Liver (tissue), 9 donors: ENCODE measurements around the gene DTD1. TPM values are rescaled to one million over a fixed set of nuclear protein-coding genes. Genes with fewer than 3 reads are reported as not detected.

Experiments
- DNase-seq: peaks from one replicate; pipeline ENCODE4 v3.0.0-alpha.2; 2017; ENCODE audit warnings: low spot score
- H3K27ac ChIP-seq, 2 donors: one replicate each; pipeline ENCODE4 v1.7.0; 2013; ENCODE audit warnings: inconsistent platforms in 2 of 2, low read length in 2 of 2, control low read depth in 1 of 2, low read depth in 1 of 2, mild to moderate bottlenecking in 1 of 2
- H3K27me3 ChIP-seq, 4 donors: one replicate each; pipeline versions ENCODE4 v1.6.1 to v1.7.0; 2013; ENCODE audit warnings: low read length in 3 of 4, inconsistent platforms in 1 of 4, mild to moderate bottlenecking in 1 of 4, moderate library complexity in 1 of 4; ENCODE audit not compliant: control insufficient read depth in 4 of 4, insufficient read depth in 4 of 4
- H3K36me3 ChIP-seq, 4 donors: one replicate each; pipeline versions ENCODE4 v1.6.1 to v1.7.0; 2013; ENCODE audit warnings: low read length in 3 of 4, mild to moderate bottlenecking in 3 of 4, low read depth in 1 of 4, moderate library complexity in 1 of 4; ENCODE audit not compliant: control insufficient read depth in 4 of 4, insufficient read depth in 3 of 4
- H3K4me1 ChIP-seq, 4 donors: one replicate each; pipeline versions ENCODE4 v1.6.1 to v1.7.0; 2013; ENCODE audit warnings: low read length in 3 of 4, mild to moderate bottlenecking in 3 of 4, moderate library complexity in 1 of 4; ENCODE audit not compliant: control insufficient read depth in 4 of 4, insufficient read depth in 4 of 4
- H3K4me3 ChIP-seq, 3 donors: one replicate each; pipeline versions ENCODE4 v1.6.1 to v1.7.0; 2013; ENCODE audit warnings: low read length in 3 of 3, control low read depth in 1 of 3, low read depth in 1 of 3, mild to moderate bottlenecking in 1 of 3
- H3K9ac ChIP-seq, 2 donors: one replicate each; pipeline ENCODE4 v1.7.0; 2013; ENCODE audit warnings: low read length in 2 of 2, mild to moderate bottlenecking in 2 of 2, moderate library complexity in 2 of 2, control low read depth in 1 of 2, low read depth in 1 of 2
- H3K9me3 ChIP-seq, 4 donors: one replicate each; pipeline versions ENCODE4 v1.6.1 to v1.7.0; 2013; ENCODE audit warnings: low read length in 3 of 4; ENCODE audit not compliant: control insufficient read depth in 4 of 4
- EGR1 ChIP-seq, 2 donors: IDR thresholded peaks; 2 replicates each; pipeline ENCODE4 v1.6.1; 2016 to 2018; ENCODE audit warnings: antibody characterized with exemption in 2 of 2, low read depth in 2 of 2
- FOXA1 ChIP-seq: IDR thresholded peaks from 2 replicates; pipeline ENCODE4 v1.6.1; 2016; ENCODE audit warnings: antibody characterized with exemption
- FOXA2 ChIP-seq: IDR thresholded peaks from 2 replicates; pipeline ENCODE4 v1.6.1; 2016; ENCODE audit warnings: antibody characterized with exemption
- GABPA ChIP-seq, 2 donors: IDR thresholded peaks in 1 of 2; conservative IDR thresholded peaks in 1 of 2; 2 replicates each; pipeline ENCODE4 v1.6.1; 2016; ENCODE audit warnings: antibody characterized with exemption in 2 of 2, mild to moderate bottlenecking in 1 of 2, moderate library complexity in 1 of 2
- HNF4A ChIP-seq, 2 donors: conservative IDR thresholded peaks; 2 replicates each; pipeline ENCODE4 v1.6.1; 2016; ENCODE audit warnings: antibody characterized with exemption in 2 of 2, mild to moderate bottlenecking in 2 of 2
- HNF4G ChIP-seq: IDR thresholded peaks from 2 replicates; pipeline ENCODE4 v1.6.1; 2016; ENCODE audit warnings: antibody characterized with exemption
- JUND ChIP-seq, 2 donors: IDR thresholded peaks; 2 replicates each; pipeline ENCODE4 v1.6.1; 2016; ENCODE audit warnings: antibody characterized with exemption in 2 of 2
- NR2F2 ChIP-seq: IDR thresholded peaks from 2 replicates; pipeline ENCODE4 v1.6.1; 2016; ENCODE audit warnings: antibody characterized with exemption
- RAD21 ChIP-seq, 2 donors: IDR thresholded peaks; 2 replicates each; pipeline ENCODE4 v1.6.1; 2016; ENCODE audit warnings: antibody characterized with exemption in 2 of 2, mild to moderate bottlenecking in 2 of 2
- RXRA ChIP-seq, 2 donors: IDR thresholded peaks; 2 replicates each; pipeline ENCODE4 v1.6.1; 2017 to 2018; ENCODE audit warnings: antibody characterized with exemption in 2 of 2, mild to moderate bottlenecking in 1 of 2
- TAF1 ChIP-seq: conservative IDR thresholded peaks from 2 replicates; pipeline ENCODE4 v1.6.1; 2016; ENCODE audit warnings: antibody characterized with exemption, mild to moderate bottlenecking
- YY1 ChIP-seq: IDR thresholded peaks from 2 replicates; pipeline ENCODE4 v1.6.1; 2016; ENCODE audit warnings: antibody characterized with exemption, mild to moderate bottlenecking
- ZBTB33 ChIP-seq: IDR thresholded peaks from 2 replicates; pipeline ENCODE4 v1.6.1; 2016; ENCODE audit warnings: antibody characterized with exemption
- WGBS: extraction: QIAGEN DNeasy Blood & Tissue Kit; methylation state at CpG from one replicate; pipeline ENCODE4 v1.1.7; 2013; 5-methylcytosine and 5-hydroxymethylcytosine counted together
- polyA plus RNA-seq, 2 donors: library from polyadenylated mRNA; stranded (reverse) in 1 of 2; unstranded in 1 of 2; fragments of 200-250 nt in 1 of 2; fragments of >200 nt in 1 of 2; fragmentation: Nextera tagmentation in 1 of 2; extraction: Ambion mirVana in 1 of 2; gene quantifications; one replicate each; pipeline versions ENCODE4 v1.2.1 to v1.2.3, GENCODE V29; 2013 to 2015
- total RNA-seq, 2 donors: library from RNA; depleted of rRNA; stranded (reverse); fragments of >200 nt; gene quantifications; one replicate each; pipeline ENCODE4 v1.2.3, GENCODE V29; 2014
- TF ChIP-seq, protein P1 (sequence below): IDR thresholded peaks from 2 replicates; pipeline ENCODE4 v1.6.1; 2016; ENCODE audit warnings: antibody characterized with exemption
- TF ChIP-seq, protein P2 (sequence below): fragments of 150-350 bp; IDR thresholded peaks from 2 replicates; pipeline ENCODE4 v1.5.1; 2017; ENCODE audit warnings: improper control_type of control experiment, low read depth, low read length; ENCODE audit not compliant: missing input control
- TF ChIP-seq, protein P3 (sequence below): IDR thresholded peaks from 2 replicates; pipeline ENCODE4 v1.6.1; 2016; ENCODE audit warnings: antibody characterized with exemption
- donor health status: healthy.
- donor health status: healthy.
- donor health status: healthy.
- donor health status: healthy.
- donor health status: healthy.

The DTD1 gene
- total and polyA plus RNA-seq, 4 donors, result 7.8 to 11.3 (median 10.1) TPM

GRCh38 chr20:18701969-18702368 is 114.1 kb downstream of the DTD1 start:
- WGBS, result 96% methylated on average over 3 of the region's 3 CpGs
- no peaks in the 10 kb centered on the region for H3K27me3 ChIP-seq
- H3K36me3 ChIP-seq, result no peaks in the 10 kb centered on the region
- no peak overlapping the region for H3K9ac ChIP-seq
- no peak for DNase-seq
- no peak overlapping the region for H3K27ac ChIP-seq
- no peak for TF ChIP-seq ZBTB33
- no peak for TF ChIP-seq EGR1 (IDR thresholded peaks at IDR 0.05; ENCODE audit: low read depth in 2 of 2)
- no peak for TF ChIP-seq RXRA (IDR thresholded peaks at IDR 0.05)
- no peak for TF ChIP-seq FOXA2
- no peak for TF ChIP-seq JUND (IDR thresholded peaks at IDR 0.05)
- TF ChIP-seq, protein P1, sequence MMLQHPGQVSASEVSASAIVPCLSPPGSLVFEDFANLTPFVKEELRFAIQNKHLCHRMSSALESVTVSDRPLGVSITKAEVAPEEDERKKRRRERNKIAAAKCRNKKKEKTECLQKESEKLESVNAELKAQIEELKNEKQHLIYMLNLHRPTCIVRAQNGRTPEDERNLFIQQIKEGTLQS, result no peak
- TF ChIP-seq, protein P2, sequence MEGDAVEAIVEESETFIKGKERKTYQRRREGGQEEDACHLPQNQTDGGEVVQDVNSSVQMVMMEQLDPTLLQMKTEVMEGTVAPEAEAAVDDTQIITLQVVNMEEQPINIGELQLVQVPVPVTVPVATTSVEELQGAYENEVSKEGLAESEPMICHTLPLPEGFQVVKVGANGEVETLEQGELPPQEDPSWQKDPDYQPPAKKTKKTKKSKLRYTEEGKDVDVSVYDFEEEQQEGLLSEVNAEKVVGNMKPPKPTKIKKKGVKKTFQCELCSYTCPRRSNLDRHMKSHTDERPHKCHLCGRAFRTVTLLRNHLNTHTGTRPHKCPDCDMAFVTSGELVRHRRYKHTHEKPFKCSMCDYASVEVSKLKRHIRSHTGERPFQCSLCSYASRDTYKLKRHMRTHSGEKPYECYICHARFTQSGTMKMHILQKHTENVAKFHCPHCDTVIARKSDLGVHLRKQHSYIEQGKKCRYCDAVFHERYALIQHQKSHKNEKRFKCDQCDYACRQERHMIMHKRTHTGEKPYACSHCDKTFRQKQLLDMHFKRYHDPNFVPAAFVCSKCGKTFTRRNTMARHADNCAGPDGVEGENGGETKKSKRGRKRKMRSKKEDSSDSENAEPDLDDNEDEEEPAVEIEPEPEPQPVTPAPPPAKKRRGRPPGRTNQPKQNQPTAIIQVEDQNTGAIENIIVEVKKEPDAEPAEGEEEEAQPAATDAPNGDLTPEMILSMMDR, result no peak
- TF ChIP-seq HNF4G, result no peak
- TF ChIP-seq YY1, result no peak
- no peak for TF ChIP-seq GABPA (IDR thresholded peaks at IDR 0.05 in 1 of 2, conservative IDR thresholded peaks at IDR 0.05 in 1 of 2)
- no peak for TF ChIP-seq HNF4A (conservative IDR thresholded peaks at IDR 0.05)
- no peak for TF ChIP-seq FOXA1
- TF ChIP-seq RAD21 (IDR thresholded peaks at IDR 0.05), result no peak
- TF ChIP-seq, protein P3, sequence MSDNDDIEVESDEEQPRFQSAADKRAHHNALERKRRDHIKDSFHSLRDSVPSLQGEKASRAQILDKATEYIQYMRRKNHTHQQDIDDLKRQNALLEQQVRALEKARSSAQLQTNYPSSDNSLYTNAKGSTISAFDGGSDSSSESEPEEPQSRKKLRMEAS, result no peak
- no peak overlapping the region for H3K4me3 ChIP-seq
- no peaks in the 10 kb centered on the region for H3K9me3 ChIP-seq
- no peaks in the 10 kb centered on the region for H3K4me1 ChIP-seq

GRCh38 chr20:18702736-18703135 is 114.9 kb downstream of the DTD1 start:
- Histone ChIP-seq H3K9me3 (no peaks in the 10 kb centered on the region), H3K27ac (no peak overlapping the region), H3K36me3 (no peaks in the 10 kb centered on the region), H3K4me3 (no peak overlapping the region), H3K4me1 (no peaks in the 10 kb centered on the region), H3K9ac (no peak overlapping the region), H3K27me3 (no peaks in the 10 kb centered on the region)
- no peak for TF ChIP-seq JUND (IDR thresholded peaks at IDR 0.05)
- 89% methylated on average over 3 of the region's 3 CpGs for WGBS
- DNase-seq, result no peak

GRCh38 chr20:18705490-18705889 is 117.6 kb downstream of the DTD1 start:
- Histone ChIP-seq H3K36me3 (no peaks in the 10 kb centered on the region), H3K27ac (no peak overlapping the region), H3K27me3 (no peaks in the 10 kb centered on the region), H3K9me3 (no peaks in the 10 kb centered on the region), H3K4me3 (no peak overlapping the region), H3K4me1 (no peaks in the 10 kb centered on the region), H3K9ac (no peak overlapping the region)
- TF ChIP-seq RXRA (IDR thresholded peaks at IDR 0.05), result no peak
- TF ChIP-seq GABPA (IDR thresholded peaks at IDR 0.05 in 1 of 2, conservative IDR thresholded peaks at IDR 0.05 in 1 of 2), result no peak
- no peak for TF ChIP-seq HNF4G
- TF ChIP-seq NR2F2, result no peak
- no peak for TF ChIP-seq YY1
- no peak for TF ChIP-seq HNF4A (conservative IDR thresholded peaks at IDR 0.05)
- no peak for TF ChIP-seq RAD21 (IDR thresholded peaks at IDR 0.05)
- TF ChIP-seq TAF1, result no peak
- TF ChIP-seq, protein P3, result no peak
- TF ChIP-seq FOXA2, result no peak
- TF ChIP-seq JUND (IDR thresholded peaks at IDR 0.05), result no peak
- no peak for TF ChIP-seq ZBTB33
- no peak for DNase-seq
- 90% methylated on average over 3 of the region's 3 CpGs for WGBS
